ENCODE results near the gene ADK. TPM values are rescaled to one million over a fixed set of nuclear protein-coding genes. Genes with fewer than 3 reads are reported as not detected.
"Not testable (repeated sequence)": the region's sequence is repeated elsewhere in the genome, so short reads cannot be mapped to it uniquely, and the experiment has no call there.

The ADK gene
- total RNA-seq, 1 donor, result 34.2 TPM

DNA sequence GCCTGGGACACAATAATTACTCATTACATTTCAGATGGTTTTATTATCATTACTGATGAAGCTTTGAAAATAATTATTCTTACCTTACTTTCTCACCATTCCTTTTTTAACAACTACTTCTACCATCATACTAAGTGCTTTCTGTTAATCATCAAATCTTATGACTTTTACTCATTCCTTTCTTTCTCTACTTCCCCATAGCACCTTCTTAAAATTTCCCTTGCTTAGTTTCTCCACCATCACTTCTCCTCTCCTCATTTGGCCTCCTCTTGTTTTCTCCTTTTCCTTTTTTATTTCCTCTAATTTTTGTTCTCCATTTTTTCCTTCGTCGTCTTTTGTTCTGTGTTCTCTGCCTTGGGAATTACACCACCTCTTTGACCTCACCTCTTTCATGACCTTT lies 372.2 kb downstream of the ADK start:
- Histone ChIP-seq H3K4me3 (ENCODE audit: low read length) (no peak overlapping the region), H3K27me3 (ENCODE audit: insufficient read depth, low read length) (no peaks in the 10 kb centered on the region), H3K4me1 (ENCODE audit: insufficient read depth, low read length) (no peaks in the 10 kb centered on the region), H3K9me3 (ENCODE audit: low read depth, low read length) (no peaks in the 10 kb centered on the region)

DNA sequence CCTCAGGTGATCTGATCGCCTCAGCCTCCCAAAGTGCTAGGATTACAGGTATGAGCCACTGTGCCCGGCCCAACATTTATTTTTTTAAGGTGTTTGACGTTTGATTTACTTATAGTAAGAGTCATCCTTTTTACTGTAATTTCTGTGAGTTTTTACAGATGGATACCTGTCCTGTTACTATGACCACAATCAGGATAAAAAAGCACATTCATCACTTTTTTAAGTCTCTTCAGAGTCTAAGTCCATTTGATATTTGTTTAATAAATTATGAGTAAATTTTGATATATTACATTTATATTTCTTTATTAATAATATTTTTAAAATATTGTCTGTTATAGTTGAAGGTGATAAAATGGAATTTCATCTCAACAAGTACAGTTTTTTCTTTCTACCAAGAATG lies 374.9 kb downstream of the ADK start:
- H3K27me3 ChIP-seq (ENCODE audit: insufficient read depth, low read length), result no peaks in the 10 kb centered on the region
- H3K4me3 ChIP-seq (ENCODE audit: low read length), result no peak overlapping the region
- no peaks in the 10 kb centered on the region for H3K4me1 ChIP-seq (ENCODE audit: insufficient read depth, low read length)
- H3K9me3 ChIP-seq (ENCODE audit: low read depth, low read length), result no peaks in the 10 kb centered on the region

DNA sequence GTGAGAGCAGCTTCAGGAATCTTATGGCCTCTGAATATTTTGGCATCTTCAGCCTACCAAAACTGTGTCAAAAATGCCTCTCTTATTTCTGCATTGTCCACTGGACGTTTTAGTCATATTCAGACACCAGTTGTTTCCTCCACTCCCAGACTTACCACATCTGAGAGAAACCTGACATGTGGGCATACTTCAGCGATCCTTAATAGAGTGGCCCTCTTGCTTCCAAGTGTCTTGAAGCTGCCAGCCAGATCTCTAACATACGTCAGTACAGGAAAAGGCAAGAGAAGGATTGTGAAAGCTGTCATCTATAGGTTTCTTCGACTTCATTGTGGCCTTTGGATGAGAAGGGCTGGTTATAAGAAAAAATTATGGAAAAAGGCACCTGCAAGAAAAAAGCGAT lies 376.6 kb downstream of the ADK start:
- H3K4me1 ChIP-seq (ENCODE audit: insufficient read depth, low read length); H3K4me3 ChIP-seq (ENCODE audit: low read length); H3K27me3 ChIP-seq (ENCODE audit: insufficient read depth, low read length); H3K9me3 ChIP-seq (ENCODE audit: low read depth, low read length): not testable (repeated sequence)

DNA sequence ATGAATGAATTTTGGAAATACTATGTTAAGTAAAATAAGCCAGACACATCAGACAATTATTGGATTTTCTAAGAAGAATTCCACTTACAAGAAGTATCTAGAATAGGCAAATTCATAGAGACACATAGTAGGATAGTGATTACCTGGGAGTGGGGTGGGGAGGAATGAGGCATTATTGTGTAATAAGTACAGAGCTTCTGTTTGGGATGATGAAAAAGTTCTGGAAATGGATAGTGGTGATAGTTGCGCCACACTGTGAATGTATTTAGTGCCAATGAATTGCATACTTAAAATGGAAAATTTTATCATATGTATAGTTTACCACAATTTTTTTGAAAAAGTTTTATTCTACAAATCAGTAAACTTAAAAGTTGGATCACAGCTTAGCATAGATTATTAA lies 378.2 kb downstream of the ADK start:
- H3K4me1 ChIP-seq (ENCODE audit: insufficient read depth, low read length), result no peaks in the 10 kb centered on the region
- no peak overlapping the region for H3K4me3 ChIP-seq (ENCODE audit: low read length)
- H3K9me3 ChIP-seq (ENCODE audit: low read depth, low read length), result no peaks in the 10 kb centered on the region
- H3K27me3 ChIP-seq (ENCODE audit: insufficient read depth, low read length), result no peaks in the 10 kb centered on the region

DNA sequence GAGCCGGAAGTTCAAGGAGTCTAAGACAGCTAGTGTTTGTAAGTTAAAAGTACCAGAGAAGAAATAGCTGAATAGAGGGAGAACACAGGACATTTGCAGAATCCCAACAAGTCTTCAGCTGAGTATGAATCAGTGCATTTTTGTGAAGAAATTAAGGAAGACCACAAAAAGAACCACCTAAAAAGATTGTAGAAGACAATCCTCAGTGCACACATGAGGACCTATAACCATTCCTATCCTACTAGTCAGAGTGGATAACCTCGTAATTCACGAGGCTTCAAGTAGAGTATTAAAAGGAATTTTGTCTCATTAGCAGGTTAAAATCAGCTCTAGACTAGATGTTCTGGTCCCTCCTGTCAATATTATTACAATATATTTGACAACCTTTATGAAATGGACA lies 380.0 kb downstream of the ADK start:
- H3K27me3 ChIP-seq (ENCODE audit: insufficient read depth, low read length), result no peaks in the 10 kb centered on the region
- H3K9me3 ChIP-seq (ENCODE audit: low read depth, low read length), result no peaks in the 10 kb centered on the region
- no peaks in the 10 kb centered on the region for H3K4me1 ChIP-seq (ENCODE audit: insufficient read depth, low read length)
- no peak overlapping the region for H3K4me3 ChIP-seq (ENCODE audit: low read length)

DNA sequence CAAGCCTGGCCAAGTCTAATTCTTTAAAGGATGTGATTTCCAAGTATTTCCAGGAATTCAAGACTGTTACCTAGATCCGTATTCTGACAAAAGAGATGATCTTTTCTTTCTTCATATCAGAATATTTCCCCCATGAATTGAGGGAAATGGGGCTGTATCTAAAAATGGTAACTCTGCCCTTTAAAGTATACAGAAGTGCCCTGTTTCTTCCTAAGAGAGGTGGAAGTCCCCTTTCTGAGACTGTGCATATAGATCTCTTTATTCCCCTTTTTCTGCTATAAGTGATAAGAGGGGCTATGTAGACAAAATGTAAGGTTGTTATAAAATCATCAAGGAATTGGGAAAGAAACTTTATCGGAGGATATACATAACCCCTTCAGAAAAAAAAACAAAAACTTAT lies 388.3 kb downstream of the ADK start:
- Histone ChIP-seq H3K4me3 (ENCODE audit: low read length) (no peak overlapping the region), H3K9me3 (ENCODE audit: low read depth, low read length) (no peaks in the 10 kb centered on the region), H3K4me1 (ENCODE audit: insufficient read depth, low read length) (no peaks in the 10 kb centered on the region), H3K27me3 (ENCODE audit: insufficient read depth, low read length) (no peaks in the 10 kb centered on the region)

DNA sequence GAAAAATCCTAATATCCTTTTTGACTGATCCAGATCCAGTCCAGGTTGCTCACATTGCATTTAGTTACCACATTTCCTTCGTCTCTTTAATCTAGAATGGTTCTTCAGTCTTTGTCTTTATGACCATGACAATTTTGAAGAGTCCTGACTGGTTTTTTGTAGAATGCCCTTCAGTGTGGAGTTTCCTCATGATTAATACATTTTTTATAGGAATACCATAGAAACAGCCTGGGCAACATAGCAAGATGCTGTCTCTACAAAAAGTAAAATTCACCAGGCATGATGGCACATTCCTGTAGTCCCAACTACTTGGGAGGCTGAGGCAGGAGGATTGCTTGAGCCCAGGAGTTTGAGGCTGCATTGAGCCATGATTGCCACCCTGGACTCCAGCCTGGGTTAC lies 390.4 kb downstream of the ADK start:
- no peaks in the 10 kb centered on the region for H3K27me3 ChIP-seq (ENCODE audit: insufficient read depth, low read length)
- no peak overlapping the region for H3K4me3 ChIP-seq (ENCODE audit: low read length)
- H3K4me1 ChIP-seq (ENCODE audit: insufficient read depth, low read length), result no peaks in the 10 kb centered on the region
- H3K9me3 ChIP-seq (ENCODE audit: low read depth, low read length), result no peaks in the 10 kb centered on the region

DNA sequence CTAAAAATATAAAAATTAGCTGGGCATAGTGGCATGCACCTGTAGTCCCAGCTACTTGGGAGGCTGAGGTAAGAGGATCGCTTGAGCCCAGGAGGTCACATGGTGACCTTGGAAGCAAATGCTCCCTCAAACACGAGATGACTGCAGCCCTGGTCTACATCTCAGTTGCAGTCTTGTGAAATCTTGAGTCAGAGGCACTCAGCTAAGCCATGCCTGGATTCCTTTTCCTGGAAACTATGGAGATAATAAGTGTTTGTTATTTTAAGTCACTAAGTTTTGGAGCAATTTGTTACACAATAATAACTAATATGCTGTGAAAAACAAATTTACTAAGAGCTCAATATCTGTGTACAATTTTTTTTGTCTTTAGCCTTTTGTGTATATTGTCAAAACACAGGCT lies 391.1 kb downstream of the ADK start:
- Histone ChIP-seq H3K27me3 (ENCODE audit: insufficient read depth, low read length) (no peaks in the 10 kb centered on the region), H3K4me1 (ENCODE audit: insufficient read depth, low read length) (no peaks in the 10 kb centered on the region), H3K9me3 (ENCODE audit: low read depth, low read length) (no peaks in the 10 kb centered on the region), H3K4me3 (ENCODE audit: low read length) (no peak overlapping the region)

DNA sequence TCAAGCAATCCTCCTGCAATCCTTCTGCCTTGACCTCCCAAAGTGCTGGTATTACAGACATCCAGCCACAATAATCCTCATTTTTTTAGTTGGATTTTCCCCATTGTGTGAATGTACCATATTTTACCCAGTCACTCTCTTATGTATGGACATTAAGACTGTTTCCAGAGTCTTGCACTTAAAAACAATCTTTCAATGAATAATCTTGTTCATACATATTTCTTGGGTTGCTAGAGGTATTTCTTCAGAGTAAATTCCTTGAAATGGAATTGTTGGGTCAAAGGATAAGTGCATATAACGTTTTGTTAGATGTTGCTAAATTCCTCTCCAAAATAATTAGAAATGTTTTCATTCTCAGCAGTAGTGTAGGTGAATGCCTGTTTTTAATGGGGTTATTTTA lies 392.3 kb downstream of the ADK start:
- H3K4me3 ChIP-seq (ENCODE audit: low read length), result no peak overlapping the region
- H3K27me3 ChIP-seq (ENCODE audit: insufficient read depth, low read length), result no peaks in the 10 kb centered on the region
- H3K4me1 ChIP-seq (ENCODE audit: insufficient read depth, low read length), result no peaks in the 10 kb centered on the region
- H3K9me3 ChIP-seq (ENCODE audit: low read depth, low read length), result no peaks in the 10 kb centered on the region

DNA sequence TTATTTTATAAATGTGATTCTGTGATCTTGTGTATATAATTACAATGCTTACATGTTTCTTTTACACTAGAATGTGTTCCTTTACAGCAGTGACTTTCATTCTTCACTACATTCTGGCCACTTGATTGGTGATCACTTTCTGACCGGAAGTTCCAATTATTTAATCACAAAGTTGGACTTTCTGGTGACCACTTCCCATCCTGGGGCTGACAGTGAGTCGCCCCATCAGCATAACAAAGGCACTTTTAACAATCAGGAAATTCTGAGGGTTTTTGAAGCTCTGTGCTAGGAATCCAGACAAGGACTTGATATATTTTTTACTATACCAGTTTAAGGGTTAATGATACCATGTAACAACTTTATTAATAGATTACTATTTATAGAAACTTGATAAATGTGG lies 393.1 kb downstream of the ADK start:
- Histone ChIP-seq H3K4me3 (ENCODE audit: low read length) (no peak overlapping the region), H3K9me3 (ENCODE audit: low read depth, low read length) (no peaks in the 10 kb centered on the region), H3K27me3 (ENCODE audit: insufficient read depth, low read length) (no peaks in the 10 kb centered on the region)

DNA sequence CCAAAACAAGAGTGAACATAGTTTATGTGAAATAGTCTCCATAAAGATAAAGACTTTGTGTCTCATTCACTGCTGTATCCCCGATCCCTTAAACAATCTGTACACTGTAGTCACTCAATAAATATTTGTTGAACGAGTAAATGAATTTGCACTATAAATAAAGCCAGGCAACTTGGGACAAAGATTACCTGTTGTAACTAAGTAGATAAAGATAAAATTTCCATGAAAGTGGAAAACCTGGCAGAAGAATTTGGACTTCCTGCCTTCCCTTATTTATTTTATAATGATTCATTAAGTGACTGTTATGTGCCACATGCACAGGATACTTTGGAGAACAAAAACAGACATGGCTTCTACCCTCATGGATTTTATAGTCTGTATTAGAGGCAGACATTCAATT lies 397.7 kb downstream of the ADK start:
- no peaks in the 10 kb centered on the region for H3K27me3 ChIP-seq (ENCODE audit: insufficient read depth, low read length)
- H3K4me3 ChIP-seq (ENCODE audit: low read length), result no peak overlapping the region
- no peaks in the 10 kb centered on the region for H3K4me1 ChIP-seq (ENCODE audit: insufficient read depth, low read length)
- H3K9me3 ChIP-seq (ENCODE audit: low read depth, low read length), result no peaks in the 10 kb centered on the region

More for the DNA sequence above, 393.1 kb downstream of the ADK start:
- no peaks in the 10 kb centered on the region for H3K4me1 ChIP-seq (ENCODE audit: insufficient read depth, low read length)

DNA sequence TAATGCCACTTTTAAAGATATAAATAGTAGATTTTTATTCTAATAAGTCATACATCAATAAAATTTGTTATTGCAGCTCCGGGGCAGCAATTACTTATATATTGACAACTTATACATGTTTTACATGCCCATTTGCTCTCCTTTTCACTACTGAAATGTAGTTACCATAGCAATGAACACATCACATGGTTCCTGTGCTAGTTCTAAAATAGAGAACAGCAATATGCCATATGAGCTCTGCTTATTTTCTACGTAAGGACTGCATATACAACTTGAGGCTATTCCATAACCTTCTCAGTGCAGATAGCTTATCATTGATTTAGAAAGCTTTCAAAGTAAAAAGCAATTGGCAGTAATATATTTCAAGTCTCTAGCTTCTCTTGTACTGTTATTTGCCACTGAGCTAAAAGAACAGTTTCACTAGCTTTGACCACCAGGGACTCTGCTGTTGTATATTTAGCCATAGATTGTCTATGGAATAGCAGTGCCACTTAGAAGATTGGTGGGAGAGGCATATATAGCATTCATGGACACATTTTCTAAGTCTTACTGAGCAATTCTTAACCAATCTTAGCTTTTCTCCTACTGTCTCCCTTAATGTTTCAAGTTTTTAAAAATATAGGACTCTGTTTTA lies 405.2 kb downstream of the ADK start:
- H3K4me1 ChIP-seq (ENCODE audit: insufficient read depth, low read length), result no peaks in the 10 kb centered on the region
- no peak overlapping the region for H3K4me3 ChIP-seq (ENCODE audit: low read length)
- no peaks in the 10 kb centered on the region for H3K9me3 ChIP-seq (ENCODE audit: low read depth, low read length)
- H3K27me3 ChIP-seq (ENCODE audit: insufficient read depth, low read length), result no peaks in the 10 kb centered on the region

DNA sequence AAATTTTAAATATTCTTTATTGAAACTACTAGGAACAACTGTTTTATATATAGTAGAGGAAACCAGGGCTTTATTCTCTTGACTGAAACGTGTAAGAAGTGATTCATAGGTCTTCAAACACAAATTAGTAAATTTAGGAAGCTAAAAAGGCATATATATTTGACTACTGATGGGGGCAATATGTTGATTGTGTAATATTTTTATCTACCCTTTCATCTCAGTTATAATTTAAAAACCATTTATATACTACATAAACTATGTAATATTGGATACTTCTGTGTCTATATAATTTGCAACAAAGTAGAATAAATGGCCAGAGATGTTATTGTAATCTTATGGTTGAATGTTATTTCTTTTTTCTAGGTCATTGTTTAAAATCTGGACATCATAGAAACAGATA lies 406.1 kb downstream of the ADK start:
- H3K9me3 ChIP-seq (ENCODE audit: low read depth, low read length), result no peaks in the 10 kb centered on the region
- no peaks in the 10 kb centered on the region for H3K4me1 ChIP-seq (ENCODE audit: insufficient read depth, low read length)
- H3K4me3 ChIP-seq (ENCODE audit: low read length), result no peak overlapping the region

DNA sequence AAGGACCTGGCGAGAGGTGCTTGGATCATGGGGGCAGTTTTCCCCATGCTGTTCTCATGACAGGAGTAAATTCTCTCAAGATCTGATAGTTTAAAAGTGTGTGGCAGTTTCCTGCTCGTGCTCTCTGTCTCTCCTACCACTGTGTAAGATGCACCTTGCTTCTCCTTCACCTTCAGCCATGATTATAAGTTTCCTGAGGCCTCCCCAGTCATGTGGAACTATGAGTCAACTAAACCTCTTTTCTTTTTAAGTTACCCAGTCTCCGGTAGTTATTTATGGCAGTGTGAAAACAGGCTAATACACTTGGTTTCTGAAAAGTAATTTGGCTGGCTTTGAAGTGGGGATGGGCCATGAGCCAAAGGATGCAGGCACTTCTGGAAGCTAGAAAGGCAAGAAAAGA lies 407.4 kb downstream of the ADK start:
- Histone ChIP-seq H3K27me3 (ENCODE audit: insufficient read depth, low read length) (no peaks in the 10 kb centered on the region), H3K4me1 (ENCODE audit: insufficient read depth, low read length) (no peaks in the 10 kb centered on the region), H3K4me3 (ENCODE audit: low read length) (no peak overlapping the region), H3K9me3 (ENCODE audit: low read depth, low read length) (no peaks in the 10 kb centered on the region)

More for the DNA sequence above, 406.1 kb downstream of the ADK start:
- H3K27me3 ChIP-seq (ENCODE audit: insufficient read depth, low read length), result no peaks in the 10 kb centered on the region

DNA sequence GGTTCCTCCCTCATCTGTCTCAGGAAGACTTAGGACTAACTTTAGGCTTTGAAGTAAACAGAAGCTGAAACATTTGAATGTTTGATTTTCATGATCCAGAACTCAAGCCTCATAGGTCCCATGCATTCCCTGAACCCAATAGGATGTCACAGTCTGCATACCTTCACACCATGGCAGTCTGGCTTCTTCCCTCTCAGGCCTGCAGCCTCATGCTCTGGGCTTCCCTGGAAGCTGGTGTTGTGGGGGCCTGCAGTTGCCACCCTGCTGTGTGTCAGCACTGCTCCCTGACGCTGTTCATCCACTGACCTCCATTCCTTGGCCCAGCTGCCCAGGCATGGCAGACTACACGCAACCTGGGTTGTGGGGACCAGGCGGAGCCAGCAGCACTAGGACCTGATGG lies 407.9 kb downstream of the ADK start:
- no peak overlapping the region for H3K4me3 ChIP-seq (ENCODE audit: low read length)
- no peaks in the 10 kb centered on the region for H3K27me3 ChIP-seq (ENCODE audit: insufficient read depth, low read length)
- H3K4me1 ChIP-seq (ENCODE audit: insufficient read depth, low read length), result no peaks in the 10 kb centered on the region
- no peaks in the 10 kb centered on the region for H3K9me3 ChIP-seq (ENCODE audit: low read depth, low read length)

DNA sequence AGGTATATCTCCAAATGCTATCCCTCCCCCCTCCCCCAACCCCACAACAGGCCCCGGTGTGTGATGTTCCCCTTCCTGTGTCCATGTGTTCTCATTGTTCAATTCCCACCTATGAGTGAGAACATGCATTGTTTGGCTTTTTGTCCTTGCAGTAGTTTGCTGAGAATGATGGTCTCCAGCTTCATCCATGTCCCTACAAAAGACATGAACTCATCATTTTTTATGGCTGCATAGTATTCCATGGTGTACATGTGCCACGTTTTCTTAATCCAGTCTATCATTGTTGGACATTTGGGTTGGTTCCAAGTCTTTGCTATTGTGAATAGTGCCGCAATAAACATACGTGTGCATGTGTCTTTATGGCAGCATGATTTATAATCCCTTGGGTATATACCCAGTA lies 417.9 kb downstream of the ADK start:
- not testable (repeated sequence) for H3K4me3 ChIP-seq (ENCODE audit: low read length); H3K27me3 ChIP-seq (ENCODE audit: insufficient read depth, low read length); H3K9me3 ChIP-seq (ENCODE audit: low read depth, low read length); H3K4me1 ChIP-seq (ENCODE audit: insufficient read depth, low read length)

DNA sequence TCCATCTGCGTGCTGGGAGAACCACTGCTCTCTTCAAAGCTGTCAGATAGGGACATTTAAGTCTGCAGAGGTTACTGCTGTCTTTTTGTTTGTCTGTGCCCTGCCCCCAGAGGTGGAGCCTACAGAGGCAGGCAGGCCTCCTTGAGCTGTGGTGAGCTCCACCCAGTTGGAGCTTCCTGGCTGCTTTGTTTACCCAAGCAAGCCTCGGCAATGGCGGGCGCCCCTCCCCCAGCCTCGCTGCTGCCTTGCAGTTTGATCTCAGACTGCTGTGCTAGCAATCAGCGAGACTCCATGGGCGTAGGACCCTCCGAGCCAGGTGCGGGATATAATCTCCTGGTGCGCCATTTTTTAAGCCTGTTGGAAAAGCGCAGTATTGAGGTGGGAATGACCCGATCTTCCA lies 422.5 kb downstream of the ADK start:
- H3K27me3 ChIP-seq (ENCODE audit: insufficient read depth, low read length); H3K9me3 ChIP-seq (ENCODE audit: low read depth, low read length); H3K4me3 ChIP-seq (ENCODE audit: low read length); H3K4me1 ChIP-seq (ENCODE audit: insufficient read depth, low read length): not testable (repeated sequence)

All from mononuclear cell (primary cell).